Dermis blood vessel endothelial cell (primary cell): Measurements from ENCODE around the gene TNIK. TPM values are rescaled to one million over a fixed set of nuclear protein-coding genes. Genes with fewer than 3 reads are reported as not detected.
"Not testable (repeated sequence)": the region's sequence is repeated elsewhere in the genome, so short reads cannot be mapped to it uniquely, and the experiment has no call there.

Experiments
- DNase-seq: peaks from one replicate; pipeline ENCODE4 v3.0.0; 2010
- total RNA-seq: library from RNA; depleted of rRNA; stranded (reverse); fragments of >200 nt; gene quantifications from 2 replicates; pipeline ENCODE4 v1.2.3, GENCODE V29; 2014

TNIK gene
- total RNA-seq, 1 donor from 2014 or later, result 8.2 TPM

GRCh38 chr3:171383206-171384018, 76.8 kb downstream of the TNIK start:
- no peak for DNase-seq

- DNase-seq, result not testable (repeated sequence)
Measured at GRCh38 chr3:171382347-171382746, 77.9 kb downstream of the TNIK start.

GRCh38 chr3:171380711-171381425, 79.3 kb downstream of the TNIK start:
- DNase-seq, result no peak

GRCh38 chr3:171379961-171380483, 80.2 kb downstream of the TNIK start:
- DNase-seq, result no peak

- no peak for DNase-seq
Measured at GRCh38 chr3:171379281-171379680, 80.9 kb downstream of the TNIK start.

GRCh38 chr3:171378586-171378985, 81.6 kb downstream of the TNIK start:
- DNase-seq, result no peak

- DNase-seq, result no peak
Measured at GRCh38 chr3:171377859-171378258, 82.3 kb downstream of the TNIK start.

GRCh38 chr3:171376596-171376947, 83.6 kb downstream of the TNIK start:
- DNase-seq, result no peak

GRCh38 chr3:171375666-171376595, 84.3 kb downstream of the TNIK start:
- DNase-seq, result peak; percentile 31

- DNase-seq, result peak; percentile 87
Measured at GRCh38 chr3:171374661-171375285, 85.4 kb downstream of the TNIK start.

- peak; percentile 64 for DNase-seq
Measured at GRCh38 chr3:171374260-171374659, 85.9 kb downstream of the TNIK start.

GRCh38 chr3:171373711-171374110, 86.5 kb downstream of the TNIK start:
- no peak for DNase-seq

- no peak for DNase-seq
Measured at GRCh38 chr3:171372694-171373093, 87.5 kb downstream of the TNIK start.

GRCh38 chr3:171371354-171371753, 88.9 kb downstream of the TNIK start:
- DNase-seq, result no peak

- DNase-seq, result no peak
Measured at GRCh38 chr3:171369156-171369555, 91.0 kb downstream of the TNIK start.

- DNase-seq, result not testable (repeated sequence)
Measured at GRCh38 chr3:171366738-171367137, 93.5 kb downstream of the TNIK start.

GRCh38 chr3:171366043-171366442, 94.2 kb downstream of the TNIK start:
- DNase-seq, result no peak

GRCh38 chr3:171365489-171365888, 94.7 kb downstream of the TNIK start:
- DNase-seq, result no peak

- no peak for DNase-seq
Measured at GRCh38 chr3:171364500-171364899, 95.7 kb downstream of the TNIK start.

GRCh38 chr3:171363202-171363601, 97.0 kb downstream of the TNIK start:
- DNase-seq, result no peak

- DNase-seq, result no peak
Measured at GRCh38 chr3:171362575-171362974, 97.6 kb downstream of the TNIK start.

GRCh38 chr3:171358881-171359198, 101.4 kb downstream of the TNIK start:
- DNase-seq, result no peak
